ENCODE results near the gene VCAM1. TPM values are rescaled to one million over a fixed set of nuclear protein-coding genes. Genes with fewer than 3 reads are reported as not detected.

Gene VCAM1
- total and polyA plus RNA-seq, 9 of the 15 experiments (the other 6 are each of a cell fraction or from before 2014, with no cell fraction given): 0.04 to 0.13 TPM; not detected in 7

- 0 out of 2 replicates have a peak, but pooled peaks have one; percentile 54 for TF ChIP-seq BHLHE40 (IDR thresholded peaks at IDR 0.05; ENCODE audit: low read length)
- TF ChIP-seq E2F5 (CRISPR knock-in tag; IDR thresholded peaks at IDR 0.05): no peak
- TF ChIP-seq PHB (CRISPR knock-in tag; IDR thresholded peaks at IDR 0.05): no peak
- TF ChIP-seq ESRRB (CRISPR knock-in tag; IDR thresholded peaks at IDR 0.05; ENCODE audit: borderline replicate concordance): no peak
- no peak for TF ChIP-seq HLTF (IDR thresholded peaks at IDR 0.05)
- TF ChIP-seq CHCHD3 (CRISPR knock-in tag; IDR thresholded peaks at IDR 0.05): no peak
- no peak for TF ChIP-seq SRSF9 (IDR thresholded peaks at IDR 0.05; ENCODE audit: borderline replicate concordance, low read depth, low read length)
- TF ChIP-seq ZBTB11 (CRISPR knock-in tag; IDR thresholded peaks at IDR 0.05): peak in 1 of 3 experiments; percentile 52; a peak in 2 of 6 replicates
- no peak for TF ChIP-seq TRIM28 (IDR thresholded peaks at IDR 0.05)
- 0 out of 4 replicates have a peak, but pooled peaks of 1 of the 2 experiments have one; percentile 50 for TF ChIP-seq ZMIZ1 (IDR thresholded peaks at IDR 0.05; ENCODE audit: low read depth in 2 of 2, low read length in 2 of 2)
- no peak for TF ChIP-seq HOXB6 (CRISPR knock-in tag; IDR thresholded peaks at IDR 0.05; ENCODE audit: borderline replicate concordance)
- TF ChIP-seq YY1 (IDR thresholded peaks at IDR 0.05; ENCODE audit: borderline replicate concordance in 1 of 3, control insufficient read depth in 1 of 3, extremely low read depth in 1 of 3, insufficient read depth in 3 of 3, insufficient read length in 1 of 3, insufficient replicate concordance in 2 of 3, low read depth in 1 of 3, low read length in 2 of 3): peak in 1 of 3 experiments; percentile 85
- TF ChIP-seq KDM2B (CRISPR knock-in tag; IDR thresholded peaks at IDR 0.05): no peak
- peak; percentile 67 for TF ChIP-seq JUND (IDR thresholded peaks at IDR 0.05; ENCODE audit: borderline replicate concordance, low read depth, low read length)
- no peak; the same call in 2 of the 3 replicates for TF ChIP-seq JUND (tag; IDR thresholded peaks at IDR 0.05; ENCODE audit: borderline replicate concordance, low read depth, low read length)
- TF ChIP-seq STAT5A (IDR thresholded peaks at IDR 0.05; ENCODE audit: borderline replicate concordance, low read length): no peak; the same call in 1 of the 2 replicates
- no peak for TF ChIP-seq PCBP2 (IDR thresholded peaks at IDR 0.05; ENCODE audit: low read depth, low read length, poor library complexity, severe bottlenecking)
Observed at GRCh38 chr1:100785470-100786052, 66.0 kb downstream of the VCAM1 start (continued).

All from K562 (cell line).